MCF 10A (cell line): ENCODE measurements around the gene TRIM69. TPM values are rescaled to one million over a fixed set of nuclear protein-coding genes. Genes with fewer than 3 reads are reported as not detected.

Experiments used
- BruUV-seq: library from RNA; stranded (reverse); fragments of 400-500 nt; replicated peaks from 2 replicates; lab custom pipeline; 2021; lab: Mats Ljungman, UMichigan
- CTCF ChIA-PET: fragments of 300-600 bp; sonication (Branson Sonifier 250); formaldehyde crosslinking; extraction: SDS; loops from one replicate; lab custom pipeline; 2021; ENCODE audit warnings: antibody characterized with exemption, inconsistent platforms; lab: Yijun Ruan, JAX
- POLR2A ChIA-PET: fragments of 300-600, 350-650 bp; sonication (Branson Sonifier 250); formaldehyde crosslinking; extraction: SDS; loops from one replicate; lab custom pipeline; 2020; ENCODE audit warnings: antibody characterized with exemption, inconsistent platforms; lab: Yijun Ruan, JAX
- DNase-seq: peaks from one replicate; pipeline ENCODE4 v3.0.0-alpha.2; 2018; ENCODE audit not compliant: unreplicated experiment
- H3K27ac Mint-ChIP-seq: one replicate; pipeline ENCODE4 v1.8.0; 2022; ENCODE audit warnings: mild to moderate bottlenecking, low read depth, mixed read lengths; ENCODE audit not compliant: unreplicated experiment
- H3K27me3 Mint-ChIP-seq: one replicate; pipeline ENCODE4 v1.8.0; 2022; ENCODE audit warnings: mixed read lengths; ENCODE audit not compliant: insufficient read depth, unreplicated experiment
- H3K36me3 Mint-ChIP-seq: one replicate; pipeline ENCODE4 v1.8.0; 2022; ENCODE audit warnings: mild to moderate bottlenecking, moderate library complexity, mixed read lengths; ENCODE audit not compliant: insufficient read depth, unreplicated experiment
- H3K4me1 Mint-ChIP-seq: one replicate; pipeline ENCODE4 v1.8.0; 2022; ENCODE audit warnings: mixed read lengths; ENCODE audit not compliant: insufficient read depth, unreplicated experiment
- H3K4me3 Mint-ChIP-seq: one replicate; pipeline ENCODE4 v1.8.0; 2022; ENCODE audit warnings: mild to moderate bottlenecking, moderate library complexity, mixed read lengths; ENCODE audit not compliant: unreplicated experiment
- H3K9me3 Mint-ChIP-seq: one replicate; pipeline ENCODE4 v1.8.0; 2022; ENCODE audit warnings: mixed read lengths; ENCODE audit not compliant: unreplicated experiment
- CTCF ChIP-seq: fragments of 200-600 bp; IDR thresholded peaks from one replicate; pipeline ENCODE4 v1.8.0; 2022; ENCODE audit warnings: antibody characterized with exemption, mild to moderate bottlenecking; ENCODE audit not compliant: unreplicated experiment
- intact Hi-C: fragments of 100-400 bp; cut with micrococcal nuclease; formaldehyde crosslinking; loops from 2 replicates; pipeline ENCODE4 v1.14.1; 2022
- total RNA-seq: library from RNA; stranded (reverse); gene quantifications from 2 replicates; pipeline ENCODE4 v1.2.3, GENCODE V29; 2022

The TRIM69 gene
- total RNA-seq, 1 experiment from 2014 or later = 8.2 TPM

DNA sequence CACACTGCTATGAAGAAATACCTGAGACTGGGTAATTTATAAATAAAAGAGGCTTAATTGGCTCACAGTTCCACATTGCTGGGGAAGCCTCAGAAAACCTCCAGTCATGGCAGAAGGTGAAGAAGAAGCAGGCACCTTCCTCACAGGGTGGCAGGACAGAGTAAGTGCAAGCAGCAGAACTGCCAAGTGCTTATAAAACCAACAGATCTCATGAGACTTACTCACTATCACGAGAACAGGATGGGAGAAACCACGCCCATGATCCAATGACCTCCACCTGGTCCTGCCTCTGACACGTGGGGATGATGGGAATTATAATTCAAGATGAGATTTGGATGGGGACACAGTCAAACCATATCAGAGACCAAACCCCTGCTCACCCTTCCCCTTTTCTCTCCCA, 75.0 kb downstream of the TRIM69 start:
- H3K9me3 Mint-ChIP-seq = no peaks in the 10 kb centered on the region
- ChIA-PET CTCF (no interaction called here), POLR2A (no interaction called here)
- peak; percentile 8 for DNase-seq
- TF ChIP-seq CTCF = no peak
- no peak overlapping the region for H3K27ac Mint-ChIP-seq
- BruUV-seq = no TSS peak
- H3K36me3 Mint-ChIP-seq = no peaks in the 10 kb centered on the region
- no peaks in the 10 kb centered on the region for H3K27me3 Mint-ChIP-seq
- H3K4me3 Mint-ChIP-seq = no peak overlapping the region
- intact Hi-C loops = no loop called here
- H3K4me1 Mint-ChIP-seq = peaks cover 9% of the 10 kb centered on the region

DNA sequence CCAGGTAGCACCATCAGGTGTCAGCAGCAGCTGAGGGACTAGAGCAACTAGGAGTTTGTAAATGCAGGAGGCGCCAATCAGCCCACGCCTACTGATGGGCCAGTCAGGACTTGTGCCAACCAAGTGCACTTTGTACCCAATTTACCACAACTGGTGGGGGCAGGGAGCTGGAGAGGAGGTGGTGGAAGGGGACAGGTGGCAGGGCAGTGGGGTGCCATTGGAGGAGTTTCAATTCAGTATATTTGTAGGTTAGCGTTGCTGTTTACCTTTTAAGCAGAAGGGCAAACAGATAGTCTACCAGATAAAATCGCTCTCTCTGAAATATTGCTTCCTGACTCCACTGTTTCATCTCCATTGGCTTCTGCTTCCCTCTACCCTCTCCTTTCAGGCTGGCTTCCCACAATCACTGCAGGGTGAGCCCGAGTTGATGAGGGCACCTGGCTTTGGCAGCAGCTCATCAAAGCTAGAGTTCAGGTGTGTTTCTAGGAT, 75.7 kb downstream of the TRIM69 start:
- peaks cover 9% of the 10 kb centered on the region for H3K4me1 Mint-ChIP-seq
- H3K27me3 Mint-ChIP-seq = no peaks in the 10 kb centered on the region
- CTCF ChIA-PET = interaction anchor here (0.6 kb wide), 1 partner anchor 105 kb away, joined by 3 read pairs; no protein-coding TSS in a partner anchor
- no peak overlapping the region for H3K27ac Mint-ChIP-seq
- no peaks in the 10 kb centered on the region for H3K9me3 Mint-ChIP-seq
- BruUV-seq = no TSS peak
- peak; percentile 31 for DNase-seq
- H3K36me3 Mint-ChIP-seq = no peaks in the 10 kb centered on the region
- TF ChIP-seq CTCF = no peak
- POLR2A ChIA-PET = no interaction called here
- no peak overlapping the region for H3K4me3 Mint-ChIP-seq
- intact Hi-C loops = no loop called here

GRCh38 chr15:44813231-44813630, 76.9 kb downstream of the TRIM69 start:
- ChIA-PET POLR2A (interaction anchor here (1.1 kb wide), 1 partner anchor 19 kb away, joined by 3 read pairs; no protein-coding TSS in a partner anchor), CTCF (no interaction called here)
- TF ChIP-seq CTCF = no peak
- Mint-ChIP-seq H3K9me3 (no peaks in the 10 kb centered on the region), H3K4me3 (no peak overlapping the region), H3K4me1 (peaks cover 9% of the 10 kb centered on the region), H3K36me3 (no peaks in the 10 kb centered on the region), H3K27ac (no peak overlapping the region), H3K27me3 (no peaks in the 10 kb centered on the region)
- no peak for DNase-seq
- intact Hi-C loops = no loop called here
- no TSS peak for BruUV-seq

Other genes starting within 250 kb of the TRIM69 start
- gene EIF3J, start 199.4 kb upstream of the TRIM69 start, total RNA-seq = 165 and 213 TPM in 2 replicates
- gene SPG11, start 72.9 kb upstream of the TRIM69 start, total RNA-seq = 65.1 and 69.0 TPM in 2 replicates
- 0.16 and 0.71 TPM in 2 replicates for gene PATL2, start 25.2 kb upstream of the TRIM69 start, total RNA-seq
- 605 and 755 TPM in 2 replicates for gene B2M, start 25.0 kb upstream of the TRIM69 start, total RNA-seq
- not detected in 2 replicates for gene TERB2, start 220.2 kb downstream of the TRIM69 start, total RNA-seq